Gastroesophageal sphincter (tissue), 3 donors: ENCODE results near the gene GRPEL1.

Experiments
- POLR2A ChIP-seq, 2 donors: fragments of 450-650 bp; IDR thresholded peaks; one replicate each; pipeline ENCODE4 v1.6.1; 2017; ENCODE audit warnings: antibody characterized with exemption in 2 of 2, mild to moderate bottlenecking in 2 of 2, moderate library complexity in 1 of 2
- POLR2AphosphoS5 ChIP-seq: sonication (generic); formaldehyde crosslinking; IDR thresholded peaks from one replicate; pipeline ENCODE4 v1.6.1; 2017; ENCODE audit warnings: antibody characterized with exemption
- TF ChIP-seq, protein P1 (sequence below), 4 experiments: fragments of 200-600 bp in 2 of 4; fragments of 450-650 bp in 2 of 4; sonication (generic) in 1 of 4; IDR thresholded peaks; one replicate each; pipeline ENCODE4 v1.5.1; 2017 to 2019; ENCODE audit warnings: antibody characterized with exemption in 4 of 4, mild to moderate bottlenecking in 2 of 4, moderate library complexity in 2 of 4

DNA sequence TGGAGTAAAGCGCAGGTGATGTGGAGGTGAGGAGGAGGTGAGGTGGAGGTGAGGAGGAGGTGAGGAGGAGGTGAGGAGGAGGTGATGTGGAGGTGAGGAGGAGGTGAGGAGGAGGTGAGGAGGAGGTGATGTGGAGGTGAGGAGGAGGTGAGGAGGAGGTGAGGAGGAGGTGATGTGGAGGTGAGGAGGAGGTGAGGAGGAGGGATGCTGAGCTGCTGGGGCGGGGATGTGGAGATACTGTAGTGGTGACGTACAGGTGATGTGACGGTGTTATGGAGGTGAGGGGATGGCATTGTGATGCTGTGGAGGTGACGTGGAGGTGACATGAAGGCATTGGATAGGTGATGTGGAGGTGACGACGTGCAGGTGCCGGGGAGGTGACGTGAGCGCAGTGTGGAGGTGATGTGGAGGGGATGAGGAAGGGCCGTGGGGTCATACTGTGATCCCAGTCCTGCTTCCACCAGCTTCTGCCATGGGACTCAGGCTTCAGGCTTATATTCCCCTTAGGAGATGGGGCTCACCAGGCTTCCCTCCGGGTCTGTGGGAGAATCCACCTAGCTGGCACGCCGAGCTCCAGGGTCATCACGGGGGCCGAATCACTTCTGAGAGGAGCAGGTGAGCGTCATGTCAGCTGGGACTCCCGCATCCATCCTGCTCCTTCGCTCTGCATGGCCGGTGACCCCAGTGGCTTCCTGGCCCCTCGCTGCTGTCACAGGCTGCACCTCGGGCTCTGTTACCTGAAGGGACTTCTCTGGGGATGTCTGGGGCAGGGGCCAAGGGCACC lies 47.9 kb upstream of the GRPEL1 start:
- TF ChIP-seq, protein P1, sequence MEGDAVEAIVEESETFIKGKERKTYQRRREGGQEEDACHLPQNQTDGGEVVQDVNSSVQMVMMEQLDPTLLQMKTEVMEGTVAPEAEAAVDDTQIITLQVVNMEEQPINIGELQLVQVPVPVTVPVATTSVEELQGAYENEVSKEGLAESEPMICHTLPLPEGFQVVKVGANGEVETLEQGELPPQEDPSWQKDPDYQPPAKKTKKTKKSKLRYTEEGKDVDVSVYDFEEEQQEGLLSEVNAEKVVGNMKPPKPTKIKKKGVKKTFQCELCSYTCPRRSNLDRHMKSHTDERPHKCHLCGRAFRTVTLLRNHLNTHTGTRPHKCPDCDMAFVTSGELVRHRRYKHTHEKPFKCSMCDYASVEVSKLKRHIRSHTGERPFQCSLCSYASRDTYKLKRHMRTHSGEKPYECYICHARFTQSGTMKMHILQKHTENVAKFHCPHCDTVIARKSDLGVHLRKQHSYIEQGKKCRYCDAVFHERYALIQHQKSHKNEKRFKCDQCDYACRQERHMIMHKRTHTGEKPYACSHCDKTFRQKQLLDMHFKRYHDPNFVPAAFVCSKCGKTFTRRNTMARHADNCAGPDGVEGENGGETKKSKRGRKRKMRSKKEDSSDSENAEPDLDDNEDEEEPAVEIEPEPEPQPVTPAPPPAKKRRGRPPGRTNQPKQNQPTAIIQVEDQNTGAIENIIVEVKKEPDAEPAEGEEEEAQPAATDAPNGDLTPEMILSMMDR (IDR thresholded peaks at IDR 0.05) = no peak
- TF ChIP-seq POLR2A (IDR thresholded peaks at IDR 0.05) (no peak), POLR2AphosphoS5 (no peak)
